Activated CD4-positive, alpha-beta T cell treated with anti-CD3 and anti-CD28 coated beads for 36 hours (primary cell): ENCODE measurements around the gene UST. TPM values are rescaled to one million over a fixed set of nuclear protein-coding genes. Genes with fewer than 3 reads are reported as not detected.
"Not testable (repeated sequence)": the region's sequence is repeated elsewhere in the genome, so short reads cannot be mapped to it uniquely, and the experiment has no call there.

ENCODE experiments used
- ATAC-seq: fragments of 200-7000 bp; cut with Tn5 transposase; one replicate; pipeline ENCODE4 v1.10.0; 2021; ENCODE audit warnings: mild to moderate bottlenecking, moderate library complexity
- CTCF ChIA-PET: fragments of 350-600 bp; sonication (Branson Sonifier 250); formaldehyde crosslinking; loops from one replicate; lab custom pipeline; 2021; ENCODE audit warnings: antibody characterized with exemption; lab: Charles Lee
- POLR2A ChIA-PET: fragments of 350-600 bp; sonication (Branson Sonifier 250); formaldehyde crosslinking; loops from one replicate; lab custom pipeline; 2021; ENCODE audit warnings: antibody characterized with exemption, inconsistent platforms; lab: Charles Lee
- DNase-seq: peaks from one replicate; pipeline ENCODE4 v3.0.0-alpha.2; 2020
- H3K27ac Mint-ChIP-seq: one replicate; pipeline ENCODE4 v1.8.0; 2021; ENCODE audit warnings: mixed read lengths
- H3K27me3 Mint-ChIP-seq: one replicate; pipeline ENCODE4 v1.8.0; 2021; ENCODE audit warnings: mixed read lengths
- H3K36me3 Mint-ChIP-seq: one replicate; pipeline ENCODE4 v1.8.0; 2021; ENCODE audit warnings: low read depth, mixed read lengths
- H3K4me1 Mint-ChIP-seq: one replicate; pipeline ENCODE4 v1.8.0; 2021; ENCODE audit warnings: mixed read lengths
- H3K4me3 Mint-ChIP-seq: one replicate; pipeline ENCODE4 v1.8.0; 2021; ENCODE audit warnings: mild to moderate bottlenecking, moderate library complexity, mixed read lengths
- H3K9me3 Mint-ChIP-seq: one replicate; pipeline ENCODE4 v1.8.0; 2021; ENCODE audit warnings: low read depth, mixed read lengths
- intact Hi-C, 2 experiments: fragments of 100-400 bp; cut with DNase I in 1 of 2; cut with micrococcal nuclease in 1 of 2; formaldehyde crosslinking; loops; one replicate each; pipeline versions ENCODE4 v1.14.2 to v1.15.1; 2022 to 2024; cut with DNase I, micrococcal nuclease
- total RNA-seq, 2 experiments: library from RNA; stranded (reverse); gene quantifications; one replicate each; pipeline ENCODE4 v1.2.3, GENCODE V29; 2021

UST gene
- total RNA-seq, 2 experiments from 2014 or later: 2.2 to 2.8 TPM

GRCh38 chr6:148755379-148755778 is 8.5 kb downstream of the UST start:
- CTCF ChIA-PET: not testable (repeated sequence)
- POLR2A ChIA-PET: interaction anchor here (0.6 kb wide), 1 partner anchor 1257 kb away, joined by 4 read pairs; no protein-coding TSS in a partner anchor

GRCh38 chr6:148757944-148758480 is 11.2 kb downstream of the UST start:
- H3K27me3 Mint-ChIP-seq: peaks cover 13% of the 10 kb centered on the region
- no peaks in the 10 kb centered on the region for H3K9me3 Mint-ChIP-seq
- ATAC-seq: peak; percentile 42
- DNase-seq: peak; percentile 26
- H3K36me3 Mint-ChIP-seq: no peaks in the 10 kb centered on the region
- H3K4me1 Mint-ChIP-seq: peaks cover 59% of the 10 kb centered on the region
- CTCF ChIA-PET: interaction anchor here (1.1 to 3.4 kb wide), 4 partner anchors 10 to 23 kb away, joined by 3 to 15 read pairs (median 8); partner anchors contain the start of gene UST
- peak overlapping the region; percentile 11 for H3K4me3 Mint-ChIP-seq
- intact Hi-C loops: loop anchor here (1.0 to 5.0 kb wide), 10 partner anchors 10 to 582 kb away; no protein-coding TSS in a partner anchor
- peak overlapping the region; percentile 32 for H3K27ac Mint-ChIP-seq
- POLR2A ChIA-PET: interaction anchor here (1.0 to 1.1 kb wide), 5 partner anchors 11 to 110 kb away, joined by 3 to 4 read pairs (median 3); no protein-coding TSS in a partner anchor

More at GRCh38 chr6:148755379-148755778, 8.5 kb downstream of the UST start:
- H3K4me3 Mint-ChIP-seq, H3K27ac Mint-ChIP-seq, H3K36me3 Mint-ChIP-seq, DNase-seq, ATAC-seq, H3K9me3 Mint-ChIP-seq: not testable (repeated sequence)
- peaks cover 19% of the 10 kb centered on the region for H3K27me3 Mint-ChIP-seq
- H3K4me1 Mint-ChIP-seq: peaks cover 34% of the 10 kb centered on the region
- intact Hi-C loops: loop anchor here in 1 of 2 experiments (5.0 kb wide), 3 partner anchors 387 to 553 kb away; no protein-coding TSS in a partner anchor

GRCh38 chr6:148758492-148758891 is 11.7 kb downstream of the UST start:
- peak; percentile 73 for DNase-seq
- Mint-ChIP-seq H3K27ac (peak overlapping the region; percentile 32), H3K36me3 (no peaks in the 10 kb centered on the region), H3K9me3 (no peaks in the 10 kb centered on the region), H3K4me3 (peak overlapping the region; percentile 11), H3K4me1 (peaks cover 64% of the 10 kb centered on the region), H3K27me3 (peaks cover 15% of the 10 kb centered on the region)
- POLR2A ChIA-PET: interaction anchor here (1.0 kb wide), 3 partner anchors 11 to 23 kb away, joined by 3 read pairs; no protein-coding TSS in a partner anchor
- CTCF ChIA-PET: interaction anchor here (1.1 to 3.4 kb wide), 5 partner anchors 10 to 275 kb away, joined by 3 to 15 read pairs (median 7); partner anchors contain the start of gene UST
- intact Hi-C loops: loop anchor here (1.0 to 5.0 kb wide), 10 partner anchors 10 to 582 kb away; no protein-coding TSS in a partner anchor
- peak; percentile 72 for ATAC-seq

- no peak for DNase-seq
- H3K27ac Mint-ChIP-seq: no peak overlapping the region
- no peaks in the 10 kb centered on the region for H3K9me3 Mint-ChIP-seq
These were observed 13.4 kb downstream of the UST start for GRCh38 chr6:148760258-148760534.

GRCh38 chr6:148760568-148761526 is 14.0 kb downstream of the UST start:
- Mint-ChIP-seq H3K27me3 (peaks cover 15% of the 10 kb centered on the region), H3K4me3 (peak overlapping the region; percentile 67), H3K36me3 (no peaks in the 10 kb centered on the region), H3K9me3 (no peaks in the 10 kb centered on the region), H3K4me1 (peaks cover 66% of the 10 kb centered on the region), H3K27ac (peak overlapping the region; percentile 86)
- peak; percentile 71 for DNase-seq
- peak; percentile 67 for ATAC-seq
- POLR2A ChIA-PET: interaction anchor here (0.7 to 1.3 kb wide), 4 partner anchors 21 to 671 kb away, joined by 3 to 7 read pairs (median 5); no protein-coding TSS in a partner anchor
- CTCF ChIA-PET: interaction anchor here (0.7 to 1.4 kb wide), 6 partner anchors 9 to 272 kb away, joined by 3 to 6 read pairs (median 4); no protein-coding TSS in a partner anchor
- intact Hi-C loops: loop anchor here (1.0 to 10.0 kb wide), 5 partner anchors 14 to 734 kb away; partner anchors contain the start of gene UST (in 1 of the 2)

More at GRCh38 chr6:148760258-148760534, 13.4 kb downstream of the UST start:
- peak overlapping the region; percentile 67 for H3K4me3 Mint-ChIP-seq
- peaks cover 15% of the 10 kb centered on the region for H3K27me3 Mint-ChIP-seq
- no peaks in the 10 kb centered on the region for H3K36me3 Mint-ChIP-seq
- CTCF ChIA-PET: interaction anchor here (0.7 kb wide), 1 partner anchor 91 kb away, joined by 3 read pairs; no protein-coding TSS in a partner anchor
- peaks cover 64% of the 10 kb centered on the region for H3K4me1 Mint-ChIP-seq
- POLR2A ChIA-PET: interaction anchor here (0.9 to 1.2 kb wide), 2 partner anchors 71 to 380 kb away, joined by 4 to 7 read pairs; no protein-coding TSS in a partner anchor
- no peak for ATAC-seq
- intact Hi-C loops: loop anchor here in 1 of 2 experiments (10.0 kb wide), 1 partner anchor 735 kb away; no protein-coding TSS in a partner anchor

GRCh38 chr6:148761527-148762011 is 14.7 kb downstream of the UST start:
- Mint-ChIP-seq H3K9me3 (no peaks in the 10 kb centered on the region), H3K4me3 (peak overlapping the region; percentile 67), H3K36me3 (no peaks in the 10 kb centered on the region), H3K27ac (peak overlapping the region; percentile 86), H3K27me3 (peaks cover 11% of the 10 kb centered on the region), H3K4me1 (peaks cover 69% of the 10 kb centered on the region)
- intact Hi-C loops: loop anchor here (1.0 to 10.0 kb wide), 5 partner anchors 14 to 733 kb away; partner anchors contain the start of gene UST (in 1 of the 2)
- ATAC-seq (peak; percentile 26), DNase-seq (peak; percentile 50)
- ChIA-PET CTCF (interaction anchor here (0.7 to 1.4 kb wide), 5 partner anchors 9 to 271 kb away, joined by 3 to 6 read pairs (median 4); no protein-coding TSS in a partner anchor), POLR2A (interaction anchor here (0.7 to 1.3 kb wide), 2 partner anchors 20 to 670 kb away, joined by 3 to 6 read pairs; no protein-coding TSS in a partner anchor)

GRCh38 chr6:148762231-148762630 is 15.4 kb downstream of the UST start:
- intact Hi-C loops: loop anchor here in 1 of 2 experiments (10.0 kb wide), 1 partner anchor 733 kb away; no protein-coding TSS in a partner anchor
- H3K27me3 Mint-ChIP-seq: peaks cover 7% of the 10 kb centered on the region
- DNase-seq (no peak), ATAC-seq (no peak)
- no peaks in the 10 kb centered on the region for H3K36me3 Mint-ChIP-seq
- ChIA-PET POLR2A (no interaction called here), CTCF (no interaction called here)
- H3K4me3 Mint-ChIP-seq: no peak overlapping the region
- no peaks in the 10 kb centered on the region for H3K9me3 Mint-ChIP-seq
- peaks cover 64% of the 10 kb centered on the region for H3K4me1 Mint-ChIP-seq
- no peak overlapping the region for H3K27ac Mint-ChIP-seq

GRCh38 chr6:148764259-148765020 is 17.6 kb downstream of the UST start:
- not testable (repeated sequence) for H3K4me3 Mint-ChIP-seq, DNase-seq
- peaks cover 47% of the 10 kb centered on the region for H3K4me1 Mint-ChIP-seq

GRCh38 chr6:148765898-148766808 is 19.3 kb downstream of the UST start:
- intact Hi-C loops: loop anchor here in 1 of 2 experiments (10.0 kb wide), 1 partner anchor 729 kb away; no protein-coding TSS in a partner anchor
- ChIA-PET CTCF (interaction anchor here (0.6 kb wide), 3 partner anchors 75 to 688 kb away, joined by 3 to 4 read pairs (median 4); no protein-coding TSS in a partner anchor), POLR2A (no interaction called here)
- DNase-seq (no peak), ATAC-seq (no peak)
- no peak overlapping the region for H3K27ac Mint-ChIP-seq
- no peak overlapping the region for H3K4me3 Mint-ChIP-seq
- H3K27me3 Mint-ChIP-seq: peaks cover 12% of the 10 kb centered on the region
- H3K4me1 Mint-ChIP-seq: peaks cover 44% of the 10 kb centered on the region
- no peaks in the 10 kb centered on the region for H3K9me3 Mint-ChIP-seq
- H3K36me3 Mint-ChIP-seq: no peaks in the 10 kb centered on the region

More at GRCh38 chr6:148764259-148765020, 17.6 kb downstream of the UST start:
- H3K9me3 Mint-ChIP-seq, POLR2A ChIA-PET, H3K27ac Mint-ChIP-seq, CTCF ChIA-PET, H3K27me3 Mint-ChIP-seq, H3K36me3 Mint-ChIP-seq, ATAC-seq: not testable (repeated sequence)
- intact Hi-C loops: loop anchor here in 1 of 2 experiments (10.0 kb wide), 1 partner anchor 730 kb away; no protein-coding TSS in a partner anchor
